ENCODE results near the gene PSG5. TPM values are rescaled to one million over a fixed set of nuclear protein-coding genes. Genes with fewer than 3 reads are reported as not detected.
A peak's percentile ranks its signal among the peaks of the same experiment; 100 is the strongest.
"Not testable (repeated sequence)": the region's sequence is repeated elsewhere in the genome, so short reads cannot be mapped to it uniquely, and the experiment has no call there.

PSG5 gene
- total RNA-seq, result not detected

DNA sequence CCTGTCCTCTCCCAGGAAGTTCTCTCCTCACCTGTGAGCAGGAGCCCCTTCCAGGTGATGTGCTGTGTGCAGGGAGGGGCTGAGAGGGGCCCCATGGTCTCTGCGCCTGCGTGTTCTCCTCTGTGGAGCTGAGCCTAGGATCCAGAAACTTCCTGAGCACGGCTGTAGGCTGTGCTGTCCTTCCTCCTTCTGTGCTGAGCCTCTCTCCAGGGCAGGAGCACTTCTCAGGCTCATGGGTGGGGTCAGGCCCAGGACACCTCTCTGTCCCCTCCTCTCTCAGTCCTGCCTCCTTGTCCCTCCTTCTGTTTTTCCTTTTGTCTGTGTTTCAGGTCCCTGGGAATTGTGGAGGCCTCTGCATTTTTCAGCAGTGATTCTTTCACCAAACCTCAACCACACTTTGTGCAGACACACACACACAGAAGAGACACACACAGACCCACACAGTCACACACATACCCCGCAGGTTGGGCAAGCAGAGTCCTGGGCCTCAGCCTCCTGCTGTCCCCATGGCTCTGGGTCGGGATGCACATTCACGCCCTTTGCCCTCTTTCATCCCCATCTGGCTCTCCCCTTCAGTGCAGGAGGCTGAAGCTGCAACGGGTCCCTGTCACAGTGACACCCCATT, at the start of gene PSG5:
Gene PSG5, minus strand, starts transcription at position 226 of the 625 bp plus-strand sequence. Its CDS starts 131 bp downstream, at position 95.
- intact Hi-C loops (cut with DNase I), result not testable (repeated sequence)

DNA sequence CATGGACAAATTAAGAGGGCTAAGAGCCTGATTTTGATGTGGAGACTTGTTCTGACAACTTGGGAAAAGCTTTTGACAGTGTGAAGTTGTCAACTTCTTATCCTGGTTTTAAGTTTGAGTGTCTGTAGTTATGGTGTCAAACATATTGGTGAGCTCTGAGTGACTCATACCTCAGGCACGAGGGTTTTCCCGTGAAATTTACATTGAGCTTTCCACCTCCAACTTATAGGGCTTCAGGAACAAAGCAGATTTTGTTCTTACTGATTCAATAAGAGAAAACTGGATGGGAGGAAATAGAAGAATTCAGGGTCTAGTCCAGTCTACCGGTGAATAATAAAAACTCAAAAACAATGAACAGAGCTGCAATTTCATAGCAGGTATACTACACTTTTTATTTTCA, 49.4 kb upstream of the PSG5 start:
- H3K36me3 ChIP-seq; intact Hi-C loops (cut with DNase I); H3K4me3 ChIP-seq (replicated peaks in 1 of 3); H3K27ac ChIP-seq; H3K4me1 ChIP-seq; H3K9me3 ChIP-seq; H3K27me3 ChIP-seq; DNase-seq: not testable (repeated sequence)
- WGBS, 2 donors, result 73 to 75% methylated on average over 3 of the region's 3 CpGs

More for the DNA sequence above, at the start of gene PSG5:
- not testable (repeated sequence) for H3K4me1 ChIP-seq; H3K9me3 ChIP-seq; H3K4me3 ChIP-seq (replicated peaks in 1 of 3); H3K27ac ChIP-seq; H3K27me3 ChIP-seq; DNase-seq; H3K36me3 ChIP-seq
- WGBS, 2 donors, result 63 to 69% methylated on average over 7 of the region's 7 CpGs

GRCh38 chr19:43229315-43229714, 43.0 kb upstream of the PSG5 start:
- intact Hi-C loops (cut with DNase I), result no loop called here
- no peaks in the 10 kb centered on the region for H3K9me3 ChIP-seq
- H3K27ac ChIP-seq, result no peak overlapping the region
- no peak overlapping the region for H3K4me3 ChIP-seq (replicated peaks in 1 of 3)
- WGBS, 2 donors, result 76 to 81% methylated on average over 2 of the region's 2 CpGs
- DNase-seq, result no peak
- no peaks in the 10 kb centered on the region for H3K36me3 ChIP-seq
- no peak for TF ChIP-seq POLR2A (IDR thresholded peaks at IDR 0.05)
- no peak for TF ChIP-seq CTCF (IDR thresholded peaks at IDR 0.05)
- no peaks in the 10 kb centered on the region for H3K27me3 ChIP-seq
- no peaks in the 10 kb centered on the region for H3K4me1 ChIP-seq

DNA sequence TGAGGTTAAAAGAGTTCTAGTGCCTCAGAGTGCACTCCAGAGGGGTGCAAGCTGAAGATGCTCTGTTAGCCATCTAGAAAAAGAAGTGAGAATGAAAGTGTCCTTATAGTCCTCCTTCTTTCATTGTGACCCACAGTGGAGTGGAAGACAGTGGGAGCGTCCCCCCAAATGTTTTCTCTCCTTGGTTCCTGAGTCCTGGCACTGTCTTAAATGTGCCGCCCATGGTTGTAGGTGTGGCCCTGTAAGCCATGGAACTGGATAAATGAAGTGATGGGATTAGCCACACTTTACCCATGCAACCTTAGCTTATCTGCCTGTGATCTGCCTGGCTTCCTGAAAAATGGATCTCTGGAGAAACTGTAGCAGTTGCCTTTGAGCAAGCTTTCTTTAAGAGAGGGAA, 42.4 kb upstream of the PSG5 start:
- H3K27ac ChIP-seq; H3K4me3 ChIP-seq (replicated peaks in 1 of 3); intact Hi-C loops (cut with DNase I); H3K27me3 ChIP-seq; H3K9me3 ChIP-seq; H3K36me3 ChIP-seq; H3K4me1 ChIP-seq: not testable (repeated sequence)
- DNase-seq, result peak in 1 of 2 donors; percentile 5
- WGBS, 2 donors, result 62 to 72% methylated on average over 2 of the region's 2 CpGs

DNA sequence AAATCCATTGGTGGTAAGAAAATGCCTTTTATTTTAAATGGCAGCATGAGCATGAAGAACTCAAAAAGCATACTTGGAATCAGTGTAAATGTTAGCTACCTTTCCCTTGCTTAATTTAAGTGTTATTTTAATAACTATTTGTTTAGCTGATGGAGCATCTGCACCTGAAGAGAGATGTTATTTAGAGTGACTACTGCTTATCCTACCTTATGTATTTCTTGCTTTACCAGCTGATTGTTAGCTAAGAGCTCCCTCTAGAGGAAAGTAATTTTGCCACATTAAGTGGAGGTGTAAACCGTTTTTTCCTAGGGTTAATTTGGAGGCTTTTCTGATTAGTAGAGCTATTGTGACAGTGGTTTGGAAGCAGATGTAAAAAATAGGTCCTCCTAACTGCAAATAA, 40.6 kb upstream of the PSG5 start:
- 77% methylated on average over 1 of the region's 1 CpG for WGBS, 2 donors
- H3K4me1 ChIP-seq, result not testable (repeated sequence)

DNA sequence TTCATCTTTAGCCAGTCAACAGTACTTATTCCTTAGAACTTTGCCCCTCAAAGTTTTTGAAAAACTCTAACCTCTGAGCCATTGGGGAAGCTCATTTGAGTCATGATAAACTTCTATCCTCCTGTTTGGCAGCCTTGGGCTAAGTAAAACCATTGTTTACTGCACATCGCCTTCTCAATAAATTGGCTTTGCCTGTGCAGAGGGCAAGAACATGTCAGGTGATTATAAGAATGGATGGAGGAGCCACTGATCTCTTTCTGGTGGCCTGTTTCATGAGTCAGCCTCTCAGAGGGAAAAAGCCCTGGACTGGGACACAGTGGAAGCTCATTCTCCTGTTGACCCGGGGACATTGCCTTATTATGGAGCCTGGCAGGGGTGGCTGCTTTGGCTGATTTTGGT, 38.5 kb upstream of the PSG5 start:
- intact Hi-C loops (cut with DNase I), result no loop called here
- no peak overlapping the region for H3K4me3 ChIP-seq (replicated peaks in 1 of 3)
- H3K9me3 ChIP-seq, result no peaks in the 10 kb centered on the region
- TF ChIP-seq CTCF (IDR thresholded peaks at IDR 0.05) (no peak), POLR2A (IDR thresholded peaks at IDR 0.05) (no peak)
- no peak for DNase-seq
- H3K4me1 ChIP-seq, result no peaks in the 10 kb centered on the region
- H3K27me3 ChIP-seq, result no peaks in the 10 kb centered on the region
- no peaks in the 10 kb centered on the region for H3K36me3 ChIP-seq
- no peak overlapping the region for H3K27ac ChIP-seq
- WGBS, 2 donors, result 90 to 96% methylated on average over 2 of the region's 2 CpGs

More for the DNA sequence above, 40.6 kb upstream of the PSG5 start:
- intact Hi-C loops (cut with DNase I); DNase-seq; H3K9me3 ChIP-seq; H3K4me3 ChIP-seq (replicated peaks in 1 of 3); H3K27ac ChIP-seq; H3K36me3 ChIP-seq; H3K27me3 ChIP-seq: not testable (repeated sequence)

- H3K4me1 ChIP-seq, H3K9me3 ChIP-seq, H3K36me3 ChIP-seq: not testable (repeated sequence)
Measured at GRCh38 chr19:43224201-43224854, 38.0 kb upstream of the PSG5 start.

DNA sequence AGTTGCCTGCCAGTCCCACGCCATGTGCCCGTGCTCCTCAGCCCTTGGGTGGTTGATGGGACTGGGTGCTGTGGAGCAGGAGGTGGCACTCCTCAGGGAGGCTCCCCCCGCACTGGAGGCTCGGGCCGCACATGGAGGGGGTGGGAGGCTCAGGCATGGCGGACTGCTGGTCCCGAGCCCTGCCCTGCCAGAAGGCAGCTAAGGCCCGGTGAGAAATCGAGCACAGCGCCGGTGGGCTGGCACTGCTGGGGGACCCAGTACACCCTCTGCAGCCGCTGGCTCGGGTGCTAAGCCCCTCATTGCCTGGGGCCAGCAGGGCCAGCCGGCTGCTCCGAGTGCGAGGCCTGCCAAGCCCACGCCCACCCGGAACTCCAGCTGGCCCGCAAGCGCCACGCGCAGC, 35.6 kb upstream of the PSG5 start:
- H3K27ac ChIP-seq; H3K27me3 ChIP-seq; H3K36me3 ChIP-seq; intact Hi-C loops (cut with DNase I); DNase-seq; H3K9me3 ChIP-seq; H3K4me1 ChIP-seq; H3K4me3 ChIP-seq (replicated peaks in 1 of 3): not testable (repeated sequence)
- 96 to 100% methylated on average over 3 to 18 of the region's 22 CpGs for WGBS, 2 donors

More at GRCh38 chr19:43224201-43224854, 38.0 kb upstream of the PSG5 start:
- intact Hi-C loops (cut with DNase I); H3K27me3 ChIP-seq; H3K27ac ChIP-seq; DNase-seq; H3K4me3 ChIP-seq (replicated peaks in 1 of 3): not testable (repeated sequence)
- 66 to 75% methylated on average over 5 of the region's 5 CpGs for WGBS, 2 donors

DNA sequence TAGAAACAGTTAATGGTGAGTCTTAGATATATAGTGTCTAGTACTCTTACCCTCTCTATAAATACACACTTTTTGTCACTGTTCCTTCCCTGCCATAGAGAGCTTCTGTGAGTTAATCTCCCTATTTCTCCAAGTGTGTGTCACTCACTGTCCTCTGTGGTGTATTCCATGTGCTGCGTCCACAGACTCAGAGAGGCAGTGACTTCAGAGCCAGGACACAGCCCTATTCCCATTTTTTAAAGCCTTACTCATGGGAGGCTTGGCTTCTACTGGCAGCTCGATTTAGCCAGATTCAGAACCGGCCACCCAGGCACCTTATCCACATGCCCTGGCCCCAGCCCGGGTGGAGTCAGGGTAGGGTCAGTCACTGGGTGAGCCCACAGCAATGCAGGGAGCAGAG, 32.8 kb upstream of the PSG5 start:
- intact Hi-C loops (cut with DNase I), result not testable (repeated sequence)

GRCh38 chr19:43215881-43216280, 29.5 kb upstream of the PSG5 start:
- intact Hi-C loops (cut with DNase I); DNase-seq: not testable (repeated sequence)
- WGBS, 2 donors, result 42 to 43% methylated on average over 2 of the region's 2 CpGs

More for the DNA sequence above, 32.8 kb upstream of the PSG5 start:
- H3K27me3 ChIP-seq; H3K27ac ChIP-seq; H3K9me3 ChIP-seq; DNase-seq; H3K4me1 ChIP-seq; H3K36me3 ChIP-seq; H3K4me3 ChIP-seq (replicated peaks in 1 of 3): not testable (repeated sequence)
- 76 to 86% methylated on average over 3 of the region's 4 CpGs for WGBS, 2 donors

More at GRCh38 chr19:43215881-43216280, 29.5 kb upstream of the PSG5 start:
- H3K9me3 ChIP-seq; H3K27ac ChIP-seq; H3K36me3 ChIP-seq; H3K27me3 ChIP-seq; H3K4me1 ChIP-seq; H3K4me3 ChIP-seq (replicated peaks in 1 of 3): not testable (repeated sequence)
